HL-60 (cell line): ENCODE results near the gene TRIO.
"Not testable (repeated sequence)": the region's sequence is repeated elsewhere in the genome, so short reads cannot be mapped to it uniquely, and the experiment has no call there.

ENCODE experiments used
- POLR2AphosphoS5 ChIP-seq: IDR thresholded peaks from 2 replicates; pipeline ENCODE4 v1.6.1; 2012; ENCODE audit warnings: low read depth
- SPI1 ChIP-seq: IDR thresholded peaks from 2 replicates; pipeline ENCODE4 v1.6.1; 2012; ENCODE audit warnings: low read depth, mild to moderate bottlenecking, borderline replicate concordance
- TF ChIP-seq, protein P1 (sequence below): IDR thresholded peaks from one replicate; pipeline ENCODE4 v1.5.1; 2011; ENCODE audit warnings: low read length, control low read depth, inconsistent platforms; ENCODE audit not compliant: insufficient read depth
- TF ChIP-seq, protein P2 (sequence below): IDR thresholded peaks from 2 replicates; pipeline ENCODE4 v1.6.1; 2012; ENCODE audit warnings: low read depth; ENCODE audit not compliant: insufficient replicate concordance

DNA sequence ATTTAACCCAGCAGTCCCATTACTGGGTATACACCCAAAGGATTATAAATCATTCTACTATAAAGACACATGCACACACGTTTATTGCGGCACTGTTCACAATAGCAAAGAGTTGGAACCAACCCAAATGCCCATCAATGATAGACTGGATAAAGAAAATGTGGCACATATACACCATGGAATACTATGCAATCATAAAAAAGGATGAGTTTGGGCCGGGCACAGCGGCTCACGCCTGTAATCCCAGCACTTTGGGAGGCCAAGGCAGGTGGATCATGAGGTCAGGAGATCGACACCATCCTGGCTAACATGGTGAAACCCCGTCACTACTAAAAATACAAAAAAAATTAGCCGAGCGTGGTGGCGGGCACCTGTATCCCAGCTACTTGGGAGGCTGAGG is 249.4 kb downstream of the TRIO start:
- not testable (repeated sequence) for TF ChIP-seq POLR2AphosphoS5, SPI1
- TF ChIP-seq, protein P1, sequence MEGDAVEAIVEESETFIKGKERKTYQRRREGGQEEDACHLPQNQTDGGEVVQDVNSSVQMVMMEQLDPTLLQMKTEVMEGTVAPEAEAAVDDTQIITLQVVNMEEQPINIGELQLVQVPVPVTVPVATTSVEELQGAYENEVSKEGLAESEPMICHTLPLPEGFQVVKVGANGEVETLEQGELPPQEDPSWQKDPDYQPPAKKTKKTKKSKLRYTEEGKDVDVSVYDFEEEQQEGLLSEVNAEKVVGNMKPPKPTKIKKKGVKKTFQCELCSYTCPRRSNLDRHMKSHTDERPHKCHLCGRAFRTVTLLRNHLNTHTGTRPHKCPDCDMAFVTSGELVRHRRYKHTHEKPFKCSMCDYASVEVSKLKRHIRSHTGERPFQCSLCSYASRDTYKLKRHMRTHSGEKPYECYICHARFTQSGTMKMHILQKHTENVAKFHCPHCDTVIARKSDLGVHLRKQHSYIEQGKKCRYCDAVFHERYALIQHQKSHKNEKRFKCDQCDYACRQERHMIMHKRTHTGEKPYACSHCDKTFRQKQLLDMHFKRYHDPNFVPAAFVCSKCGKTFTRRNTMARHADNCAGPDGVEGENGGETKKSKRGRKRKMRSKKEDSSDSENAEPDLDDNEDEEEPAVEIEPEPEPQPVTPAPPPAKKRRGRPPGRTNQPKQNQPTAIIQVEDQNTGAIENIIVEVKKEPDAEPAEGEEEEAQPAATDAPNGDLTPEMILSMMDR: not testable (repeated sequence)
- TF ChIP-seq, protein P2, sequence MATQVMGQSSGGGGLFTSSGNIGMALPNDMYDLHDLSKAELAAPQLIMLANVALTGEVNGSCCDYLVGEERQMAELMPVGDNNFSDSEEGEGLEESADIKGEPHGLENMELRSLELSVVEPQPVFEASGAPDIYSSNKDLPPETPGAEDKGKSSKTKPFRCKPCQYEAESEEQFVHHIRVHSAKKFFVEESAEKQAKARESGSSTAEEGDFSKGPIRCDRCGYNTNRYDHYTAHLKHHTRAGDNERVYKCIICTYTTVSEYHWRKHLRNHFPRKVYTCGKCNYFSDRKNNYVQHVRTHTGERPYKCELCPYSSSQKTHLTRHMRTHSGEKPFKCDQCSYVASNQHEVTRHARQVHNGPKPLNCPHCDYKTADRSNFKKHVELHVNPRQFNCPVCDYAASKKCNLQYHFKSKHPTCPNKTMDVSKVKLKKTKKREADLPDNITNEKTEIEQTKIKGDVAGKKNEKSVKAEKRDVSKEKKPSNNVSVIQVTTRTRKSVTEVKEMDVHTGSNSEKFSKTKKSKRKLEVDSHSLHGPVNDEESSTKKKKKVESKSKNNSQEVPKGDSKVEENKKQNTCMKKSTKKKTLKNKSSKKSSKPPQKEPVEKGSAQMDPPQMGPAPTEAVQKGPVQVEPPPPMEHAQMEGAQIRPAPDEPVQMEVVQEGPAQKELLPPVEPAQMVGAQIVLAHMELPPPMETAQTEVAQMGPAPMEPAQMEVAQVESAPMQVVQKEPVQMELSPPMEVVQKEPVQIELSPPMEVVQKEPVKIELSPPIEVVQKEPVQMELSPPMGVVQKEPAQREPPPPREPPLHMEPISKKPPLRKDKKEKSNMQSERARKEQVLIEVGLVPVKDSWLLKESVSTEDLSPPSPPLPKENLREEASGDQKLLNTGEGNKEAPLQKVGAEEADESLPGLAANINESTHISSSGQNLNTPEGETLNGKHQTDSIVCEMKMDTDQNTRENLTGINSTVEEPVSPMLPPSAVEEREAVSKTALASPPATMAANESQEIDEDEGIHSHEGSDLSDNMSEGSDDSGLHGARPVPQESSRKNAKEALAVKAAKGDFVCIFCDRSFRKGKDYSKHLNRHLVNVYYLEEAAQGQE: not testable (repeated sequence)
